BLaER1 (cell line): ENCODE measurements around the gene LEKR1.

Source experiments
- H3K27ac ChIP-seq: shearing (Covaris generic); formaldehyde crosslinking; 2 replicates; pipeline ENCODE4 v1.8.1; 2022
- H3K27me3 ChIP-seq: shearing (Covaris generic); formaldehyde crosslinking; 2 replicates; pipeline ENCODE4 v1.8.1; 2022
- H3K36me3 ChIP-seq: shearing (Covaris generic); formaldehyde crosslinking; 2 replicates; pipeline ENCODE4 v1.8.1; 2022
- H3K4me1 ChIP-seq: shearing (Covaris generic); formaldehyde crosslinking; 2 replicates; pipeline ENCODE4 v1.8.1; 2022
- H3K4me2 ChIP-seq: shearing (Covaris generic); formaldehyde crosslinking; 2 replicates; pipeline ENCODE4 v1.8.1; 2022
- H3K4me3 ChIP-seq: shearing (Covaris generic); formaldehyde crosslinking; 2 replicates; pipeline ENCODE4 v1.8.1; 2022
- H3K9ac ChIP-seq: shearing (Covaris generic); formaldehyde crosslinking; 2 replicates; pipeline ENCODE4 v1.8.1; 2022
- H3K9me3 ChIP-seq: shearing (Covaris generic); formaldehyde crosslinking; 2 replicates; pipeline ENCODE4 v1.8.1; 2022
- H4K20me1 ChIP-seq: shearing (Covaris generic); formaldehyde crosslinking; 2 replicates; pipeline ENCODE4 v1.8.1; 2022
- Cebpa-rat ChIP-seq: shearing (Covaris generic); IDR thresholded peaks from 2 replicates; pipeline ENCODE4 v1.8.1; 2022

LEKR1 gene

DNA sequence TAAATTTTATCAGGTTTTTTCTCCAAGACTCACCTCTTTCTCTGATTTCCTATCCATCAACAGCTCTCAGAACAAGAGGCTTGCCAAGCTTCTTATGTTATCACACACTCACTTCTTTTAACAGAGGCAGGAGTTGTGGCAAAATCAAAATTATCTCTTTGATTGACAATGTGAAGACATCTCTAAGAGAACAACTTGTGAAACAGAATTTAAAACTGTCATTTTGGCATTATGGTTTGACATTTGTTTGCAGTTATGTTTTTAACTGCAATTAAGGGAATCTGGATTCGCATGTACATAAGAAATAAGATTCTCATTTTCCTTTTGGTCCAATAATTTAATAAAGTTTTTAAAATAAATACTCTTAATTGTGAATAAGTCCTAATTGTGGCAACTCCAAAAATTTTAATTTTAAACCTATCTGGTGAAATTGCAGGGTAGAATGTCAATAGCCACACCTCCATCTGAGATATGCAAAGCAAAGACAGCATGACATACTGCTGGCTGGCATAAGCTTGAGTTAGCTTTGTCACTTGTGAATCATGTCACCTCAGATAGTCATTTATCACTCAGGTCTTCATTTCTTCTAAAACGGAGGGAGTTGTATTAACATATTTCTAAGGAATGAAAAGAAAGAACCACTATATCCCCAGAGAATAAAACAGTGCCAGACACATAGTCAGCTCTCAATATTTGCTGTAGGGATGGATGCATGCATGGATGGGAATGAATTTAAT, 175.2 kb downstream of the LEKR1 start:
- Histone ChIP-seq H4K20me1 (no peaks in the 10 kb centered on the region), H3K4me3 (no peak overlapping the region), H3K4me2 (no peak overlapping the region), H3K4me1 (no peaks in the 10 kb centered on the region), H3K36me3 (no peaks in the 10 kb centered on the region), H3K27ac (no peak overlapping the region), H3K9ac (no peak overlapping the region), H3K9me3 (no peaks in the 10 kb centered on the region), H3K27me3 (no peaks in the 10 kb centered on the region)
- TF ChIP-seq Cebpa-rat = no peak

DNA sequence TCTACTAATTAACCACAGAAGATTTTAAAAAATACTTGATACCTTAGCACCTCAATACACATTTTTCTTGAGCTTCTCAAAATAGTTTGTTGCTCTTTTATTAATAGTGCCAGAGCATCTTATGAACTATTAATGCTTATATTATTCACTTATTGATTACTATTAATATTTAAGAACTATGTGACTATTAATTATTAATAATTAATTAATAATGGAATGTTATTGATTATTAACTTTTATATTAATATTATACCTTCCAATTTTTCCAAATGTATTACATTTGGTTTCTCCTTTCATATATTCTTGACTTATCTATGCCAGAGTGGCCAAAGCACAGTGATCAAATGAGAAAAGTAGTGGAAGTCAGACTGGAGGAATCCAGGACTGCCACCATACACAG, 195.5 kb downstream of the LEKR1 start:
- no peaks in the 10 kb centered on the region for H3K27me3 ChIP-seq
- no peak overlapping the region for H3K9ac ChIP-seq
- no peaks in the 10 kb centered on the region for H3K4me1 ChIP-seq
- no peaks in the 10 kb centered on the region for H3K36me3 ChIP-seq
- no peaks in the 10 kb centered on the region for H4K20me1 ChIP-seq
- H3K9me3 ChIP-seq = no peaks in the 10 kb centered on the region
- TF ChIP-seq Cebpa-rat = no peak
- H3K4me3 ChIP-seq = no peak overlapping the region
- no peak overlapping the region for H3K27ac ChIP-seq
- no peak overlapping the region for H3K4me2 ChIP-seq

GRCh38 chr3:157023226-157023625, 197.1 kb downstream of the LEKR1 start:
- no peaks in the 10 kb centered on the region for H4K20me1 ChIP-seq
- no peaks in the 10 kb centered on the region for H3K4me1 ChIP-seq
- H3K36me3 ChIP-seq = no peaks in the 10 kb centered on the region
- no peaks in the 10 kb centered on the region for H3K27me3 ChIP-seq
- H3K4me2 ChIP-seq = no peak overlapping the region
- H3K9me3 ChIP-seq = no peaks in the 10 kb centered on the region
- no peak overlapping the region for H3K4me3 ChIP-seq
- H3K9ac ChIP-seq = no peak overlapping the region
- no peak overlapping the region for H3K27ac ChIP-seq
- TF ChIP-seq Cebpa-rat = no peak

DNA sequence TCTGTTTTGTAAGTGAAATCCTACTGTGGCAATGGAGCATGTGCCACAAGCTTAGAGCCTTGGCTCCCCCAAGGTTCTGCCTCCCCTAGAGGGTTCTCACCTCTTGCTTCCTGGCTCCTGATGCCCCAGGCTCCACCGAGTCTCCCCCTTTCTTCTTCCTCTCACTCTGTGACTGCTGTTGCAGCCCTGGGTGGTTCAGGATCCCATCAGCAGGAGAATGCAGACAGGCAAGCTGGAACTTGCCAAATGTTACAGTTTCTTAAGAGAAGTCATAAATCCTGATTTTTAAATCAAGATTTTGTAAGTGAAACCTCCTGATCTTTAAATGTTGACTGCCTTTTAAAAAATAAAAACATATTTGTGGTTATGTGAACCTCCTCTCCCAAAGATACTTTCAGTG, 199.9 kb downstream of the LEKR1 start:
- Histone ChIP-seq H4K20me1 (no peaks in the 10 kb centered on the region), H3K9ac (no peak overlapping the region), H3K4me2 (no peak overlapping the region), H3K27me3 (no peaks in the 10 kb centered on the region), H3K36me3 (no peaks in the 10 kb centered on the region), H3K27ac (no peak overlapping the region), H3K4me3 (no peak overlapping the region), H3K9me3 (no peaks in the 10 kb centered on the region), H3K4me1 (peaks cover 18% of the 10 kb centered on the region)
- TF ChIP-seq Cebpa-rat = no peak

DNA sequence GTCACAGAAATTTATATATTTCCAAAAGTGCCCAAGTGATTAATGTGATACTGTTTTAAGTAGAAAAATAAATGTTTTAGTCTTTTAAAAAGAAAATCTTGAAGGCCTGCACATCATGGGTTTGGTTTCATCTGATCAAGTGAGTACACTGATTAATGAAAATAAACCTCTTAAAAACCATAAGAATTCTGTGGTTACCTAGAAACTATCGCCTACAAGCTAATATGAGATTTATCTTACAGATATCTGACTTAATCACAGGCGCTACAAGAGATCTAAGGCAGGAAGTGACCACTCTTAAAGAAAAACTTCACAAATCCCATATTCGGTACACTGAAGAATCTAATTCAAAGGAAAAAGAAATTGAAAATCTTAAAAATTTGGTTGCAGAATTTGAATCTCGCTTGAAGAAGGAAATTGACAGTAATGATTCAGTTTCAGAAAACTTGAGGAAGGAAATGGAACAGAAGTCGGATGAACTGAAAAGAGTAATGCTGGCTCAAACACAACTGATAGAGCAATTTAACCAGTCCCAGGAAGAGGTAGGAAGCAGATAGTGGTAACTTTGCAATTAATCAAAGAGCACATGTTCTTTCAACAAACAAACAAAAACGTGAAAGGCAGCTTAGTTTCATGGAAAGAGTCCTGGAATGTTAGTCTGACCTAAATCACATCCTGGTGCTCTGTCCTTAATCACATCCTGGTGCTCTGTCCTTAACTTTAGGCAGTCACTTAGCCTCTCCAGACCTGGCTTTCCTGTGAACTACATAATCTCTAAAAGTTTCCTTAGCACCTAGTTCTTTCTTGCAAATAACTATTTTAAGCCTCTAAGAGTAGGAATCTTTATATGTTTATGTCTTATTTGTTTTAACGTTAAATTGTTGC, 201.9 kb downstream of the LEKR1 start:
- no peak overlapping the region for H3K4me2 ChIP-seq

GRCh38 chr3:157029365-157029790, 203.2 kb downstream of the LEKR1 start:
- no peak overlapping the region for H3K9ac ChIP-seq
- peaks cover 22% of the 10 kb centered on the region for H3K4me1 ChIP-seq
- TF ChIP-seq Cebpa-rat = no peak
- H3K36me3 ChIP-seq = no peaks in the 10 kb centered on the region
- peak overlapping the region; percentile 48 for H3K4me2 ChIP-seq
- no peaks in the 10 kb centered on the region for H3K27me3 ChIP-seq
- no peak overlapping the region for H3K27ac ChIP-seq
- no peak overlapping the region for H3K4me3 ChIP-seq
- no peaks in the 10 kb centered on the region for H3K9me3 ChIP-seq
- H4K20me1 ChIP-seq = no peaks in the 10 kb centered on the region

More for the DNA sequence above, 201.9 kb downstream of the LEKR1 start:
- Histone ChIP-seq H3K27me3 (no peaks in the 10 kb centered on the region), H4K20me1 (no peaks in the 10 kb centered on the region), H3K9me3 (no peaks in the 10 kb centered on the region), H3K4me1 (peaks cover 22% of the 10 kb centered on the region), H3K4me3 (no peak overlapping the region), H3K36me3 (no peaks in the 10 kb centered on the region), H3K9ac (no peak overlapping the region), H3K27ac (no peak overlapping the region)
- TF ChIP-seq Cebpa-rat = no peak

DNA sequence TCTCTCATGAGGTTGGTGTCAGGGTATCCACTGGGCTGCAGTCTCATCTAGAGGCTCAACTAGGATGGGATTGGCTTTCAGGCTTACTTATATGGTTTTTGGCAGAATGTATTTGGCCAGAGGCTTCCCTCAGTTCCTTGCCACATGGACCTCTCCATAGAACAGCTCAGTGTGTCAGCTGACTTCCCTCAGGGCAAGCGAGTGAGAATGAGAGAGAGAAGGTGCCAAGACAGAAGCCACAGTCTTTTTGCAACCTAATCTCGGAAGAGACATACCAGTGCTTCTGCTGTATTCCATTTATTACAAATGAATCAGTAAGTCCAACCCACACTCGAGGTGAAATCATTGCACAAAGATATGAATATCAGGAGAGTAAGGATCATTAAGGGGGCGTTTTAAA, 204.6 kb downstream of the LEKR1 start:
- no peak for TF ChIP-seq Cebpa-rat
- no peak overlapping the region for H3K9ac ChIP-seq
- 0 out of 2 replicates have a peak overlapping the region, but pooled peaks have one; percentile 8 for H3K4me2 ChIP-seq
- no peaks in the 10 kb centered on the region for H3K27me3 ChIP-seq
- no peaks in the 10 kb centered on the region for H3K9me3 ChIP-seq
- no peak overlapping the region for H3K4me3 ChIP-seq
- no peak overlapping the region for H3K27ac ChIP-seq
- H3K36me3 ChIP-seq = no peaks in the 10 kb centered on the region
- H4K20me1 ChIP-seq = no peaks in the 10 kb centered on the region
- peaks cover 22% of the 10 kb centered on the region for H3K4me1 ChIP-seq

DNA sequence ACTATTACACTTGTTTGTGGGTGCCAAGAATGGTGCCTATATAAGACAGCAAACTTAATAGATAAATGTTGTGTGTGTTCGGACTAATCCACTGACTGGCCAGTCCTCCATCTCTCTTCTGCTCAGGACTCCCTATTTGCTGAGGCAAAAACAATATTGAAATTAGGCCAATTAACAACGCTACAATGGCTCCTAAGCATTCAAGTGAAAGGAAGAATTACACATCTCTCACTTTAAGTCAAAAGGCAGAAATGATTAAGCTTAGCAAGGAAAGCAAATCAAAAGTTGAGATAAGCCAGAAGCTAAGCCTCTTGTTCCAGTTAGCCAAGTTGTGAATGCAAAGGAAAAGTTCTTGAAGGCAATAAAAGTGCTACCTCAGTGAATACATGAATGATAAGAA, 206.8 kb downstream of the LEKR1 start:
- Histone ChIP-seq H3K4me1 (peaks cover 22% of the 10 kb centered on the region), H3K27ac (no peak overlapping the region), H4K20me1 (no peaks in the 10 kb centered on the region), H3K27me3 (no peaks in the 10 kb centered on the region), H3K9ac (no peak overlapping the region), H3K4me2 (no peak overlapping the region), H3K4me3 (no peak overlapping the region), H3K36me3 (no peaks in the 10 kb centered on the region), H3K9me3 (no peaks in the 10 kb centered on the region)
- no peak for TF ChIP-seq Cebpa-rat

- TF ChIP-seq Cebpa-rat = no peak
- Histone ChIP-seq H3K4me1 (no peaks in the 10 kb centered on the region), H3K4me2 (no peak overlapping the region), H3K27ac (no peak overlapping the region), H3K4me3 (no peak overlapping the region), H3K36me3 (no peaks in the 10 kb centered on the region), H4K20me1 (no peaks in the 10 kb centered on the region), H3K9me3 (no peaks in the 10 kb centered on the region), H3K9ac (no peak overlapping the region), H3K27me3 (no peaks in the 10 kb centered on the region)
Observed at GRCh38 chr3:157040456-157040855, 214.3 kb downstream of the LEKR1 start.

GRCh38 chr3:157042226-157042625, 216.1 kb downstream of the LEKR1 start:
- no peak for TF ChIP-seq Cebpa-rat
- Histone ChIP-seq H3K9ac (no peak overlapping the region), H4K20me1 (no peaks in the 10 kb centered on the region), H3K27me3 (no peaks in the 10 kb centered on the region), H3K27ac (no peak overlapping the region), H3K4me3 (no peak overlapping the region), H3K36me3 (no peaks in the 10 kb centered on the region), H3K4me1 (peaks cover 10% of the 10 kb centered on the region), H3K9me3 (no peaks in the 10 kb centered on the region), H3K4me2 (no peak overlapping the region)
